ENCODE results near the gene PCSK5.

Gene PCSK5

GRCh38 chr9:75907329-75907728 lies 16.9 kb downstream of the PCSK5 start:
- Histone ChIP-seq H3K9me3 (ENCODE audit: low read length) (no peaks in the 10 kb centered on the region), H3K27ac (ENCODE audit: low read depth, low read length) (no peak overlapping the region), H3K27me3 (ENCODE audit: control insufficient read depth in 1 of 2, insufficient read depth in 2 of 2, low read length in 2 of 2) (no peaks in the 10 kb centered on the region), H3K36me3 (ENCODE audit: insufficient read depth, low read length) (no peaks in the 10 kb centered on the region), H3K4me1 (ENCODE audit: insufficient read depth, low read length) (peaks cover 10% of the 10 kb centered on the region), H3K9ac (ENCODE audit: low read length) (no peak overlapping the region), H3K4me3 (ENCODE audit: low read depth in 1 of 2, low read length in 2 of 2) (no peak overlapping the region)

DNA sequence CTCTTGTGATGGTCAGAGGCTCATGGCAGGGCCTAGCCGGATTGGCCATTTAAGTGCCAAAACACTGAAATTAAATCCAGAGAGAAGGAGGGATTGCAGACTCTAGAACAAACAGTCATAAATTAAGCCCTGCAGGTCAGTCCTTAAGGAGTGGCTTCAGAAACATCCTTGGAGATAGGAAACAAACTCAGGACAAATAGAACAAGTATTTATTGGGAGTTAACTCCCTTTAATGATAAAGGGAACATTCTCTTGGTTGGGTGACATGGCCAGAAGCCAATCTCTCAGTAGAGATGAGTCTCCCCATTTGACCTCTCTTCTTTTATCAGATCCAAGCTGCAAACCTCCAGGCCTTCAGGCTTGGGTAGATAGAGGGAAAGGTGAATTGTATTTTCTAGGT lies 17.4 kb downstream of the PCSK5 start:
- Histone ChIP-seq H3K4me1 (ENCODE audit: insufficient read depth, low read length) (peaks cover 10% of the 10 kb centered on the region), H3K4me3 (ENCODE audit: low read depth in 1 of 2, low read length in 2 of 2) (no peak overlapping the region), H3K27ac (ENCODE audit: low read depth, low read length) (no peak overlapping the region), H3K27me3 (ENCODE audit: control insufficient read depth in 1 of 2, insufficient read depth in 2 of 2, low read length in 2 of 2) (no peaks in the 10 kb centered on the region), H3K9me3 (ENCODE audit: low read length) (no peaks in the 10 kb centered on the region), H3K36me3 (ENCODE audit: insufficient read depth, low read length) (no peaks in the 10 kb centered on the region), H3K9ac (ENCODE audit: low read length) (no peak overlapping the region)

DNA sequence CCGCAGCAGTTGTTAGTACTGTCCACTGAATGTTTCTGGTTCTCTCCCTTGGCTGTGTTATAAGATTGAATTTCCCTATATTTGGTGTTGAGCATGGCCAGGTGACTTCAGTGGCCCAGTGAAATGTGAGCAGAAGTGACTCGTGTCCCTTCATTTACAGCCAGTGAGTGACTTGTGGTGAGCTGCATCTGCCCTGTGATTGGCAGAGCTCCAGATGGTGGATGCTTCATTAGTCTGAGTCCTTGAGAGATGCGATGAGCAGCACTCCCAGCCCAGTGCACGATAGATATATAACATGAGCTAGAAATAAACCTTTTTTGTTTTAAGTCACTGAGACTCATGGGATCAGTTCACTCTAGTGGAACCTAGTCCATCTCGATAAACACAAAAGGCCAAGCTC lies 19.3 kb downstream of the PCSK5 start:
- Histone ChIP-seq H3K36me3 (ENCODE audit: insufficient read depth, low read length) (no peaks in the 10 kb centered on the region), H3K27me3 (ENCODE audit: control insufficient read depth in 1 of 2, insufficient read depth in 2 of 2, low read length in 2 of 2) (no peaks in the 10 kb centered on the region), H3K9me3 (ENCODE audit: low read length) (no peaks in the 10 kb centered on the region), H3K27ac (ENCODE audit: low read depth, low read length) (no peak overlapping the region), H3K4me3 (ENCODE audit: low read depth in 1 of 2, low read length in 2 of 2) (no peak overlapping the region), H3K4me1 (ENCODE audit: insufficient read depth, low read length) (peaks cover 10% of the 10 kb centered on the region), H3K9ac (ENCODE audit: low read length) (no peak overlapping the region)

GRCh38 chr9:75910731-75911130 lies 20.3 kb downstream of the PCSK5 start:
- H3K27ac ChIP-seq (ENCODE audit: low read depth, low read length): no peak overlapping the region
- no peak overlapping the region for H3K9ac ChIP-seq (ENCODE audit: low read length)
- H3K9me3 ChIP-seq (ENCODE audit: low read length): no peaks in the 10 kb centered on the region
- H3K36me3 ChIP-seq (ENCODE audit: insufficient read depth, low read length): no peaks in the 10 kb centered on the region
- H3K4me1 ChIP-seq (ENCODE audit: insufficient read depth, low read length): peaks cover 10% of the 10 kb centered on the region
- H3K4me3 ChIP-seq (ENCODE audit: low read depth in 1 of 2, low read length in 2 of 2): no peak overlapping the region
- H3K27me3 ChIP-seq (ENCODE audit: control insufficient read depth in 1 of 2, insufficient read depth in 2 of 2, low read length in 2 of 2): no peaks in the 10 kb centered on the region

- H3K27ac ChIP-seq (ENCODE audit: low read depth, low read length): no peak overlapping the region
- no peaks in the 10 kb centered on the region for H3K9me3 ChIP-seq (ENCODE audit: low read length)
- H3K9ac ChIP-seq (ENCODE audit: low read length): no peak overlapping the region
- peaks cover 10% of the 10 kb centered on the region for H3K4me1 ChIP-seq (ENCODE audit: insufficient read depth, low read length)
- H3K4me3 ChIP-seq (ENCODE audit: low read depth in 1 of 2, low read length in 2 of 2): no peak overlapping the region
- no peaks in the 10 kb centered on the region for H3K27me3 ChIP-seq (ENCODE audit: control insufficient read depth in 1 of 2, insufficient read depth in 2 of 2, low read length in 2 of 2)
- no peaks in the 10 kb centered on the region for H3K36me3 ChIP-seq (ENCODE audit: insufficient read depth, low read length)
Measured at GRCh38 chr9:75911390-75911789, 20.9 kb downstream of the PCSK5 start.

DNA sequence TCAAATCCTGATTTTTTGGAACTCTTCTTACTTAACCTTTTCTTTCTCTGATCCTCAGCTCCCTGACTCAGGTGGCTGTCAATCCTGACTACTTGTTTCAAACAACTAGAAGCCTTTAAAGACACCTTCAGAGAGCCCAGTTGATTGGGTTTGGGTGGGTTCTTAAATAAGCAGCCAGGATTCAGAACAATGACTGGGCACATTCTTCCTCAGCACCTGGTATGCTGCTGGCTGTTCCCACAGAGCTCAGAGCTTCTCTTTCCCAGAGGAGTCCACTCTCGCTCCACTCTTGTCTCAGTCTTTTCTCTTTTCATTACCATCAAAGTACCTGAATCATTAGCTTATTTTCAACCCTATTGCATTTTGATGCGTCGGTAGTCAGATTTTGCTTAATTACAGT lies 22.5 kb downstream of the PCSK5 start:
- Histone ChIP-seq H3K27ac (ENCODE audit: low read depth, low read length) (no peak overlapping the region), H3K27me3 (ENCODE audit: control insufficient read depth in 1 of 2, insufficient read depth in 2 of 2, low read length in 2 of 2) (no peaks in the 10 kb centered on the region), H3K9ac (ENCODE audit: low read length) (no peak overlapping the region), H3K36me3 (ENCODE audit: insufficient read depth, low read length) (no peaks in the 10 kb centered on the region), H3K9me3 (ENCODE audit: low read length) (no peaks in the 10 kb centered on the region), H3K4me3 (ENCODE audit: low read depth in 1 of 2, low read length in 2 of 2) (no peak overlapping the region), H3K4me1 (ENCODE audit: insufficient read depth, low read length) (peaks cover 2% of the 10 kb centered on the region)

GRCh38 chr9:75914002-75914401 lies 23.5 kb downstream of the PCSK5 start:
- Histone ChIP-seq H3K9ac (ENCODE audit: low read length) (no peak overlapping the region), H3K9me3 (ENCODE audit: low read length) (no peaks in the 10 kb centered on the region), H3K4me1 (ENCODE audit: insufficient read depth, low read length) (no peaks in the 10 kb centered on the region), H3K27me3 (ENCODE audit: control insufficient read depth in 1 of 2, insufficient read depth in 2 of 2, low read length in 2 of 2) (no peaks in the 10 kb centered on the region), H3K36me3 (ENCODE audit: insufficient read depth, low read length) (no peaks in the 10 kb centered on the region), H3K4me3 (ENCODE audit: low read depth in 1 of 2, low read length in 2 of 2) (no peak overlapping the region), H3K27ac (ENCODE audit: low read depth, low read length) (no peak overlapping the region)

GRCh38 chr9:75914883-75915452 lies 24.5 kb downstream of the PCSK5 start:
- H3K27me3 ChIP-seq (ENCODE audit: control insufficient read depth in 1 of 2, insufficient read depth in 2 of 2, low read length in 2 of 2): no peaks in the 10 kb centered on the region
- no peak overlapping the region for H3K27ac ChIP-seq (ENCODE audit: low read depth, low read length)
- H3K36me3 ChIP-seq (ENCODE audit: insufficient read depth, low read length): no peaks in the 10 kb centered on the region
- H3K9ac ChIP-seq (ENCODE audit: low read length): no peak overlapping the region
- H3K4me3 ChIP-seq (ENCODE audit: low read depth in 1 of 2, low read length in 2 of 2): no peak overlapping the region
- no peaks in the 10 kb centered on the region for H3K4me1 ChIP-seq (ENCODE audit: insufficient read depth, low read length)
- H3K9me3 ChIP-seq (ENCODE audit: low read length): no peaks in the 10 kb centered on the region

DNA sequence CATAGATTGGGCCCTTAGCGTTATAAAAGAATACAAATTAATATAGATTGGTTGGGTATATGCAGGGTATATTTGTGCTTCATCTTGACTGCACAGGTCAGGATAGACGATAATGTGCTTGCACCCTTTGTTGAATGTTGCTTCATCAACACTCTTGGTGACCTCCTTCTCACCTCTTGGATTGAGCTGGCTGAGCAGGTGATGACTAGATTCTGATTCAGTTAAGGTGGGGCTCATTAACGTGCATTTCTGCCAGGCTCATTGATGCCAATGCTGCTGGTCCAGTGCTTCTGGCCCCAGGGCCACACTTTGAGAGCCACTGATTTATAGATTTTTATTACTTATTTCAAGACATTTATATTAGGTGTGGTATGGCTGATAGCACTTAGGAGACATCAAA lies 27.7 kb downstream of the PCSK5 start:
- no peaks in the 10 kb centered on the region for H3K27me3 ChIP-seq (ENCODE audit: control insufficient read depth in 1 of 2, insufficient read depth in 2 of 2, low read length in 2 of 2)
- H3K4me1 ChIP-seq (ENCODE audit: insufficient read depth, low read length): no peaks in the 10 kb centered on the region
- no peaks in the 10 kb centered on the region for H3K36me3 ChIP-seq (ENCODE audit: insufficient read depth, low read length)
- H3K9ac ChIP-seq (ENCODE audit: low read length): no peak overlapping the region
- H3K27ac ChIP-seq (ENCODE audit: low read depth, low read length): no peak overlapping the region
- no peaks in the 10 kb centered on the region for H3K9me3 ChIP-seq (ENCODE audit: low read length)
- no peak overlapping the region for H3K4me3 ChIP-seq (ENCODE audit: low read depth in 1 of 2, low read length in 2 of 2)

DNA sequence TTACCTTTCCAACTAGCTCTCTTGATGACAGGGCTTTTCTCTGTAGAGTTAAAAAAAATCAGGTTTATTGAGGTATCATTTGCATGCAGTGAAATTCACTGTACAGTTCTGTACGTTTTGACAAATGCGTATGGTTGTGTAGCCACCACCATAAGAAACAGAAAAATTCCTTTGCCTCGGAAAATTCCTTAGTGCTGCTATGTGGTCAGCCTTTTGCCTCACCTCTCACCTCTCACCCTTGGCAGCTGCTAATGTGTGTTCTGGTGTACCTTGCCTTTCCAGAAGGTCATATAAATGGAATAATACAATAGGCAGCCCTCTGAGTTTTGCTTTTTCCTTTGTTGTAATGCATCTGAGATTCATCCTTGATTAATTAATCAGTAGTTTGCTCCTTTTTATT lies 28.4 kb downstream of the PCSK5 start:
- H3K36me3 ChIP-seq (ENCODE audit: insufficient read depth, low read length): no peaks in the 10 kb centered on the region
- no peaks in the 10 kb centered on the region for H3K27me3 ChIP-seq (ENCODE audit: control insufficient read depth in 1 of 2, insufficient read depth in 2 of 2, low read length in 2 of 2)
- no peaks in the 10 kb centered on the region for H3K9me3 ChIP-seq (ENCODE audit: low read length)
- H3K4me3 ChIP-seq (ENCODE audit: low read depth in 1 of 2, low read length in 2 of 2): no peak overlapping the region
- H3K9ac ChIP-seq (ENCODE audit: low read length): no peak overlapping the region
- no peak overlapping the region for H3K27ac ChIP-seq (ENCODE audit: low read depth, low read length)
- H3K4me1 ChIP-seq (ENCODE audit: insufficient read depth, low read length): no peaks in the 10 kb centered on the region

GRCh38 chr9:75921391-75922127 lies 31.1 kb downstream of the PCSK5 start:
- Histone ChIP-seq H3K27ac (ENCODE audit: low read depth, low read length) (no peak overlapping the region), H3K27me3 (ENCODE audit: control insufficient read depth in 1 of 2, insufficient read depth in 2 of 2, low read length in 2 of 2) (no peaks in the 10 kb centered on the region)

GRCh38 chr9:75926385-75926784 lies 35.9 kb downstream of the PCSK5 start:
- H3K9me3 ChIP-seq (ENCODE audit: low read length): no peaks in the 10 kb centered on the region
- no peak overlapping the region for H3K27ac ChIP-seq (ENCODE audit: low read depth, low read length)
- no peaks in the 10 kb centered on the region for H3K36me3 ChIP-seq (ENCODE audit: insufficient read depth, low read length)
- no peaks in the 10 kb centered on the region for H3K27me3 ChIP-seq (ENCODE audit: control insufficient read depth in 1 of 2, insufficient read depth in 2 of 2, low read length in 2 of 2)
- H3K4me3 ChIP-seq (ENCODE audit: low read depth in 1 of 2, low read length in 2 of 2): no peak overlapping the region
- H3K4me1 ChIP-seq (ENCODE audit: insufficient read depth, low read length): no peaks in the 10 kb centered on the region
- H3K9ac ChIP-seq (ENCODE audit: low read length): no peak overlapping the region

More at GRCh38 chr9:75921391-75922127, 31.1 kb downstream of the PCSK5 start:
- Histone ChIP-seq H3K4me1 (ENCODE audit: insufficient read depth, low read length) (no peaks in the 10 kb centered on the region), H3K4me3 (ENCODE audit: low read depth in 1 of 2, low read length in 2 of 2) (no peak overlapping the region), H3K9ac (ENCODE audit: low read length) (no peak overlapping the region), H3K9me3 (ENCODE audit: low read length) (no peaks in the 10 kb centered on the region), H3K36me3 (ENCODE audit: insufficient read depth, low read length) (no peaks in the 10 kb centered on the region)
